GM13977 (cell line): ENCODE results near the gene LRCH1.

Source experiments
- DNase-seq: peaks from one replicate; pipeline ENCODE4 v3.0.0; 2012; ENCODE audit warnings: low spot score
- CTCF ChIP-seq: IDR thresholded peaks from 2 replicates; pipeline ENCODE4 v1.5.1; 2012; ENCODE audit warnings: mild to moderate bottlenecking, control low read depth; ENCODE audit not compliant: insufficient read depth; ENCODE audit errors: extremely low read depth, missing control alignments
- in situ Hi-C: fragments of 300-500 bp; cut with MboI; formaldehyde crosslinking; loops from one replicate; pipeline ENCODE4 v1.12.0; 2022; ENCODE audit warnings: low sequenced_read_pairs, low pct_unique_long_range_greater_than_20kb, mixed read lengths, inconsistent platforms; ENCODE audit not compliant: unreplicated experiment

The LRCH1 gene

GRCh38 chr13:46668931-46669525 lies 116.1 kb downstream of the LRCH1 start:
- TF ChIP-seq CTCF: no peak
- no peak for DNase-seq
- in situ Hi-C loops: no loop called here

GRCh38 chr13:46672338-46673090 lies 119.5 kb downstream of the LRCH1 start:
- in situ Hi-C loops: no loop called here
- DNase-seq: no peak
- TF ChIP-seq CTCF: no peak

- DNase-seq: no peak
- in situ Hi-C loops: no loop called here
- TF ChIP-seq CTCF: no peak
Measured at GRCh38 chr13:46675016-46675415, 122.0 kb downstream of the LRCH1 start.

- DNase-seq: no peak
- in situ Hi-C loops: no loop called here
- no peak for TF ChIP-seq CTCF
Measured at GRCh38 chr13:46676378-46676725, 123.4 kb downstream of the LRCH1 start.

GRCh38 chr13:46679369-46680120 lies 126.6 kb downstream of the LRCH1 start:
- peak; percentile 4 for TF ChIP-seq CTCF
- peak; percentile 60 for DNase-seq
- in situ Hi-C loops: no loop called here

- in situ Hi-C loops: no loop called here
- no peak for TF ChIP-seq CTCF
- DNase-seq: no peak
Measured at GRCh38 chr13:46682015-46682414, 129.0 kb downstream of the LRCH1 start.
